Activated B cell treated with CpG ODN at 0.5 μM for 24 hours (primary cell): ENCODE data around the gene WDR7. TPM values are rescaled to one million over a fixed set of nuclear protein-coding genes. Genes with fewer than 3 reads are reported as not detected.

ENCODE experiments used
- ATAC-seq: fragments of 200-7000 bp; cut with Tn5 transposase; one replicate; pipeline ENCODE4 v1.10.0; 2021; ENCODE audit warnings: low read depth, mild to moderate bottlenecking, moderate library complexity
- CTCF ChIA-PET: fragments of 350-600 bp; sonication (Branson Sonifier 250); formaldehyde crosslinking; loops from one replicate; lab custom pipeline; 2021; ENCODE audit warnings: antibody characterized with exemption; lab: Charles Lee
- POLR2A ChIA-PET: fragments of 350-600 bp; sonication (Branson Sonifier 250); formaldehyde crosslinking; loops from one replicate; lab custom pipeline; 2021; ENCODE audit warnings: antibody characterized with exemption; lab: Charles Lee
- DNase-seq: peaks from one replicate; pipeline ENCODE4 v3.0.0; 2022
- H3K27ac Mint-ChIP-seq: one replicate; pipeline ENCODE4 v1.8.0; 2020; ENCODE audit warnings: mixed read lengths
- H3K27me3 Mint-ChIP-seq: one replicate; pipeline ENCODE4 v1.8.0; 2021; ENCODE audit warnings: mixed read lengths
- H3K36me3 Mint-ChIP-seq: one replicate; pipeline ENCODE4 v1.8.0; 2021; ENCODE audit warnings: low read depth, mixed read lengths
- H3K4me1 Mint-ChIP-seq: one replicate; pipeline ENCODE4 v1.8.0; 2021; ENCODE audit warnings: mixed read lengths
- H3K4me3 Mint-ChIP-seq: one replicate; pipeline ENCODE4 v1.8.0; 2020; ENCODE audit warnings: mild to moderate bottlenecking, mixed read lengths
- H3K9me3 Mint-ChIP-seq: one replicate; pipeline ENCODE4 v1.8.0; 2020; ENCODE audit warnings: mixed read lengths
- CTCF ChIP-seq: fragments of 200-600 bp; IDR thresholded peaks from one replicate; pipeline ENCODE4 v1.8.0; 2022; ENCODE audit warnings: antibody characterized with exemption, mild to moderate bottlenecking
- intact Hi-C: fragments of 100-400 bp; cut with micrococcal nuclease; formaldehyde crosslinking; loops from one replicate; pipeline ENCODE4 v1.15.1; 2024
- total RNA-seq: library from RNA; stranded (reverse); gene quantifications from 2 replicates; pipeline ENCODE4 v1.2.3, GENCODE V29; 2022

Gene WDR7
- total RNA-seq, 1 donor from 2014 or later, result 33.4 TPM

GRCh38 chr18:56691530-56691929 is 40.4 kb downstream of the WDR7 start:
- Mint-ChIP-seq H3K9me3 (no peaks in the 10 kb centered on the region), H3K27ac (no peak overlapping the region), H3K4me1 (no peaks in the 10 kb centered on the region), H3K27me3 (no peaks in the 10 kb centered on the region), H3K4me3 (no peak overlapping the region), H3K36me3 (peaks cover 39% of the 10 kb centered on the region)
- intact Hi-C loops, result no loop called here
- ChIA-PET CTCF (no interaction called here), POLR2A (no interaction called here)
- no peak for TF ChIP-seq CTCF
- no peak for DNase-seq
- ATAC-seq, result no peak

- intact Hi-C loops, result no loop called here
- Mint-ChIP-seq H3K4me1 (no peaks in the 10 kb centered on the region), H3K27me3 (no peaks in the 10 kb centered on the region), H3K9me3 (no peaks in the 10 kb centered on the region), H3K36me3 (peaks cover 19% of the 10 kb centered on the region), H3K27ac (no peak overlapping the region), H3K4me3 (no peak overlapping the region)
- ChIA-PET POLR2A (no interaction called here), CTCF (no interaction called here)
- ATAC-seq (no peak), DNase-seq (no peak)
- TF ChIP-seq CTCF, result no peak
Measured at GRCh38 chr18:56696966-56697365, 45.8 kb downstream of the WDR7 start.

DNA sequence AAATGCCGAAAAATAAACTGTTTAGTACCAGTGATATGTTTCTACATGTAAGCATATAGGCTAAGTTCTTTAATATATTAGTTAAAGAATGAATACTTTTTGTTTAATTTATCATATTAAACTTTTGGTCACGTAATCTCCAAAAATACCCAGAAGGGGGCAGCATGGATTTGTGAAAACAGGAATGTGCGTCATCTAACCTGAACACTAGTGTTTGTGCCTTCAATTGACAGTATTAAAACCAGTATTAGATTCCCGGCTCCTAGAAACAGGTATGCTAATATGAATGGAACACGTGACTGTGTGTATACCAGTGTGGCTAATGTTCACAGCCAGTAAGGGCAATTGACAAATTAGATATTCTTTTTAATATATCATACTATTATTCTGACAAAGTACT is 51.8 kb downstream of the WDR7 start:
- intact Hi-C loops, result loop anchor here (1.0 kb wide), 2 partner anchors 743 to 859 kb away; no protein-coding TSS in a partner anchor
- no peaks in the 10 kb centered on the region for H3K27me3 Mint-ChIP-seq
- no peak for DNase-seq
- H3K9me3 Mint-ChIP-seq, result no peaks in the 10 kb centered on the region
- no peak overlapping the region for H3K27ac Mint-ChIP-seq
- no peak for TF ChIP-seq CTCF
- peaks cover 2% of the 10 kb centered on the region for H3K4me1 Mint-ChIP-seq
- H3K4me3 Mint-ChIP-seq, result no peak overlapping the region
- H3K36me3 Mint-ChIP-seq, result no peaks in the 10 kb centered on the region
- ChIA-PET CTCF (interaction anchor here (0.9 to 4.0 kb wide), 5 partner anchors 10 to 859 kb away, joined by 3 to 30 read pairs (median 3); no protein-coding TSS in a partner anchor), POLR2A (no interaction called here)
- ATAC-seq, result no peak

- H3K4me3 Mint-ChIP-seq, result no peak overlapping the region
- H3K27ac Mint-ChIP-seq, result no peak overlapping the region
- no peaks in the 10 kb centered on the region for H3K27me3 Mint-ChIP-seq
- DNase-seq, result no peak
- H3K4me1 Mint-ChIP-seq, result peaks cover 5% of the 10 kb centered on the region
- POLR2A ChIA-PET, result no interaction called here
- no peaks in the 10 kb centered on the region for H3K9me3 Mint-ChIP-seq
- no peak for TF ChIP-seq CTCF
- intact Hi-C loops, result no loop called here
- peak; percentile 77 for ATAC-seq
- no peaks in the 10 kb centered on the region for H3K36me3 Mint-ChIP-seq
- CTCF ChIA-PET, result interaction anchor here (0.9 kb wide), 1 partner anchor 8 kb away, joined by 4 read pairs; no protein-coding TSS in a partner anchor
Measured at GRCh38 chr18:56709463-56709862, 58.3 kb downstream of the WDR7 start.

DNA sequence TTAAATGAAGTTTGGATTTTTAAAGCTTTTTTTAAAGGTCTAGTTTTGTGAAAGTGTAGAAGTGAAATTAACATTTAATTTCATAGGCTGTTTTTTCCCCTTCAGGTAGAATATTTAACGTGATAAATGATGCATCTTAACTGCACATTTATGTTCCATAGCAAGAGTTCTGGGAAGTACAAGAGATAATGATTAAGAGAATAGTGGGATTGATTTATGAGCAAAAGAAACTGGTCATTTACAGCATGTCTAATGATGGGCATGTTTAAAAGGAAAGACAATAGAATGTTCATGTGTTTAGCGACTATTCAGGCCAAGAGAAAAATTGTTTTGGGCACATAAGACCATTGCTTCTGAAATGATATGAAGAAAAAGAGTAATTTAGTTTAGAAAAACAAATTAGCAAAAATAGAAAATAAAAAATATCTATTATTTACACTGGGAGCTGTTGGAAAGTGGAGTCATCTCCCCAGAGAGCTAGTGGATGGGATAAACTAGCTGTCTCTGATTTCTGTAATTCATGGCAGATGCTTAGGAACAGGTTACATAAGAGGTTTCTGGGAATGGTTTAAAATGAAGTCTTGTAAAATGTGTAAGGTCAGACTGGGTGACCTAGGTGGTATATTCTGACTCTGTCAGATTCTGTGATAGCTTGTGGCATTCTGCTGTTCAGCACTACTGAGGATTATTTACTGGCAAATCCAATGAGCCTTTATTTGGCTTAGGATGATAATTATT is 60.7 kb downstream of the WDR7 start:
- TF ChIP-seq CTCF, result no peak
- Mint-ChIP-seq H3K9me3 (no peaks in the 10 kb centered on the region), H3K27me3 (no peaks in the 10 kb centered on the region), H3K4me1 (peaks cover 5% of the 10 kb centered on the region), H3K36me3 (no peaks in the 10 kb centered on the region), H3K27ac (no peak overlapping the region), H3K4me3 (no peak overlapping the region)
- no peak for ATAC-seq
- DNase-seq, result no peak
- POLR2A ChIA-PET, result no interaction called here
- CTCF ChIA-PET, result no interaction called here
- intact Hi-C loops, result no loop called here
